NCI-H128 (cell line): Measurements from ENCODE around the gene TMEM263.

Experiments used
- DNase-seq: peaks from one replicate; lab custom pipeline; 2025; ENCODE audit not compliant: unreplicated experiment; lab: John Stamatoyannopoulos, UW

The TMEM263 gene

DNA sequence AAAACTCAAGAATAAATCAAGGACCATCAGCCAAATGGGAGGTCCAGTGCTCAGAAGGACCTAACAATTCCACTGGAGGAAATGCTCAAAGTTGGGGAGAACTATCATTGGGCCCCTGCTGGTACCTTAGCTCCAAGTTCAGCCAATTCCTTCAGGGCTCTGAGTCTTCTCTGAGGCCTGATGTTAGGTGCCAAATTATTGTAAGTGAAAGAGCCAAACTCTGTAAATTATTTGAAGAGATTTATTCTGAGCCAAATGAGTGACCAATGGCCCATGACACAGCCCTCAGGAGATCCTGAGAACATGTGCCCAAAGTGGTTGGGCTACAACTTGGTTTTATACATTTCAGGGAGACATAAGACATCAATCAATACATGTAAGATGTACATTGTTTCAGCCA, 8.2 kb upstream of the TMEM263 start:
- DNase-seq = no peak

DNA sequence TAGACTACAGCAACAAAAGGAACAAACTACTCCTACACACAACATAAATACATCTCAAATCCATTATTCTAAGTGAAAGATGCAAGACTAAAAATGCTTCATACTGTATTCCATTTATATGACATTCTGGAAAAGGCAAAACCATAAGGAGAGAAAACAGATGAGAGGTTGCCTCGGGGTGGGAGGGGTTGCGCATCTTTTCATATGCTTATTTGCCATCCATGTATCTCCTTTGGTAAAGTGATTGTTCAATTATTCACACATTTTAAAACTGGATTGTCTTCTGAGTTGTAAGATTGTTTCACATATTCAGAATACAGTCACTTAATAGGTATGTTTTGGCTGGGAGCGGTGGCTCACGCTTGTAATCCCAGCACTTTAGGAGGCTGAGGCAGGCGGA, 5.1 kb upstream of the TMEM263 start:
- DNase-seq = no peak

DNA sequence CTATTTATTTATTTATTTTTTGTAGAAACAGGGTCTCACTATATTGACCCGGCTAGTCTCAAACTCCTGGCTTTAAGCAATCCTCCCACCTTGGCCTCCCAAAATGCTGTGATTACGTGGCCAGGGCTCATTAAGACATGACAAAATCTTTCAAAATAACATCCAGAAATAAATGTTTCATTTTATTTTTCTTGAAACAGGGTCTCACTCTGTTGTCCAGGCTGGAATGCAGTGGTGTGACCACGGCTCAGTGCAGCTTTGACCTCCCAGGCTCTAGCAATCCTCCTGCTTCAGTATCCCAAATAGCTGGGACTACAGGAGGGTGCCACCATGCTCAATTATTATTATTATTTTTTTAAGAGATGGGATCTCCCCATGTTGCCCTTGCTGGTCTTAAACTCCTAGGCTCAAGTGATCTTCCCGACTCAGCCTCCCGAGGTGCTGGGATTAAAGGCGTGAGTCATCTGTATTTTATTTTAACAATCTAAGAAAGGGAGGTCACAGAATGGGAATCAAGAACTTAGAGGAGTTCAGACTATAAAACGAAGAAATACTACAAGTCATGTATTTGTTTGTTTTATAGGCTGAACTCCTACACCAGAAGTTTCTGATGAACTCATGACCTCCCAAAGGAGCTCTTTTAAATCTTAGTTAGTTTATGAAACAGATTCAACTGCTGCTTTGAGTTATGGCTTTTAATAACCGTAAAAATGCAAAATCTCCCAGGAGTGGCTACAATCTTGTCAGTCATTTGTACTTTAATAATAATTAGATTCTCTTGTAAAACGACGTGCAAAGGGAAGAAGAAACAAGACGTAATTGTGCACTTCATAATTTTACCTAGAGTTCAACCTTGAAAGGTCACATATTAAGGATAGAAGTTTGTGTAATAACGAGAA, 2.1 kb upstream of the TMEM263 start:
- no peak for DNase-seq

DNA sequence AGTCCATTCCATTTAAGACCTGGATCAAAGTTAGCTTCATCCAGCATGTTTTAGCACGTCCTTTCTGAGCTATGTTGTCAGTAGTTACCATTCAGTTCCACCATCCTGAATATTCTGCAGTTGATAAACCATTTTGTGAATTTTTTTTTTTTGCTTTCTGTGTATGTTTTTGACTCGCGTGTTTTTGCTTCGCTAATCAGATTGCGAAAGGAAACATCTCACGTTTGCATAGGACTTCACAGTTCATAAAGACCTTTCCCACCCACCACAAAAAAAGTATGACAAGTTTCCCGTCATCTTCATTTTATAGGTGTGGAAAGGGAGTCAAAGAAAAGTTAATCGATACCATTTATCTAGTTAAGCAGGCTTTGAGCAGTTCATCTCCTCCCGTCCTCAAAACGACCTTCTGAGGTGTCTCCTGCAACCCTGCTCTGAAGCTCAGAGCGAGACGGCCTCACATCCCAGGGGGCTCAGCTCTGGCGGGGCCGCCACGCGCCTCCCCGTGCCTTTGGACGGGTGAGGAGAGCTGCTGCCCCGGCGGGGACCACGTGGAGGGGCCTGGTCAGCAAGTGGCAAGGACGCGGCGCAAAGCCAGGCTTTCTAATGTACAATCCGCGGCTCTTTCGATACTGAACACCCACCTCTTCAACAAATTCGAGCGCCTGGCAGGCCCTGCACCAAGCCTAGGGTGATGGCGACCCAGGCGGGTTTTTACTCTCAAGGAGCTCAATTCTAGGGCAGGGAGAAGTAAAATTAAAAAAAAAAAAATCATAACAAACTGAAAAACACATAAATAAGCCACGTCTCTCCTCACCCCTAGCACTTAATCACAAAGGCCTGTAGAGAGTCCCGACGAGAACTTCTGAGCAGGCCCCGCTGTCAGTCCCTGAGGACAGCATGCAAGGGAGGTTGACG, 988 bp upstream of the TMEM263 start:
- DNase-seq = no peak

DNA sequence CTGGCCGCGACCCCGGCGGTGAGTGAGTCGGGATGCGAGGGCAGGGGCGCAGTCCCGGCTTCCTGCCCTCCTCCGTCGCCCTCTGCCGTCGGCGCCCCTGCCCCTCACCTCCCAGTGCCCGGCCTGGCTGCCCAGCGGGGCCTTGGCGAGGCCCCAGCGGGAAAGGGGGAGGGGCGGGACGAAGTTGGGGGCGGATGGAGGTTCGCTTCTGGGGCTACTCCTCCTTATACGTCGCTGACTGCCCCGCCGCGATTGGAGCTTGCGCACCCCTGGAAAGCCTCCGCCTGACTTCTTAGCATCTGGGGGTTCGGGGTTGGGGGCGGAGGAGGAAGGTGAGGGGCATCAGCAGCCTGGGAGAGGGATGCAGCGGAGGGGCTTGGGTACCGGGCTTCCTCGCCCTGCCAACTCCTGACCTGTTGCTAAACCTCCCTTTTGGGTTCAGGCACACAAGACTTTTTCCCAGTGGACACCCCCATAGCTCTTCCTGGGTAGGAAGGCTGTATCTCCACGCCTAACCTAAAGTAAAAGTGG, 406 bp downstream of the TMEM263 start:
- DNase-seq = no peak

DNA sequence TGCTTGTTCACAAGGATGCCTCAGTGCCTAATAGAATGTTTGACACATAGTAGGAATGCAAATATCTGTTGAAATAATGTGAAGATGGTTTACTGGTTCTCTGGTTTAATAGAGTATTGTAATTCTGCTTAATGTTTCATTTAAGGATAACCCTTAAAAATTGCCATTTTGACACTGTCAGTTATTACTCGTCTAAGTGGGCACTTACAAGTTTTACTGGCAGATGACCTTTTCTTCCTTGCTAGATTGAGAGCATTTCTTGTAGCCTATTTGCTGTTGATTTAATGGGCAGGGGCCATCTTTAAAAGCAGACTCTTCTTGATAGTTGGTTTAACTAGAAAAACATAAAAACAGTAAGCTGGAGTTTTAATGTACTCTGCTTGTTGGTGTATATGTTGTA, 1.9 kb downstream of the TMEM263 start:
- no peak for DNase-seq

DNA sequence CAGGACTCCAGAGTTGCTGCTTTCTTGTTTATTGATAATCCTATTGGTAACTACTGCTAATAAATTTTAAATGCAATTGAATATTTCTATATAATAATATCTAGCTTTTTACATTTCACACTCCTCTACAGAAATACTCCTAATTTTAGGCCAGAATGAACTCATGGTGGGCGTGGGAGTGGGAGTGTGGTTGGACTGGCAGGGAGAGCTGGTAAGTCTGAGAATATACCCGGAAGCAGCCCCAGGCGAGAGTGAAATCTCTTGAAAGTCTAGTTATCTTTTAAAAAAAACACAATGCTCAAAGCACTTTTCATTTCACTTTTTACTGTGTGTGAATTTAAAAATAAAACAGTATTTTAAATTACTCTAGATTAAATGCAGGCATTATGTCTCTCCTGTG, 4.7 kb downstream of the TMEM263 start:
- no peak for DNase-seq

DNA sequence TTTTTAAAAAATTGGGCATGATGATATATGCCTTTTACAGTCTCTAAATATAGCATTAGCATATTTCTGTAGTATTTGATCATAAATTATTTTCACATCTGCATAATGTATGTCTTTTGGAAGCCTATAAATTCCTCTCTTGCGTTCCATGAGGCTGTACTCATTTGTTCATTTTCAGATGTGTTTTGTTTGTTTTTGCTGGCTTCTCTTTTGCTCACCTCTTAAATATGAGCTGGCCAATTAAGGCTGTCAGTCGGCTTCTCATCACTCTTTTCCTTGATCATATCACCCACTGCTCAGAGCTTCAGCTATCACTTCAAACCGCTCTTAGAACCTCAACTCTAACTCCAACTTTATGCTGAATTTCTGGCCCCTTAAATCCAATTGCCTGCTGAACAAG, 6.6 kb downstream of the TMEM263 start:
- DNase-seq = no peak

DNA sequence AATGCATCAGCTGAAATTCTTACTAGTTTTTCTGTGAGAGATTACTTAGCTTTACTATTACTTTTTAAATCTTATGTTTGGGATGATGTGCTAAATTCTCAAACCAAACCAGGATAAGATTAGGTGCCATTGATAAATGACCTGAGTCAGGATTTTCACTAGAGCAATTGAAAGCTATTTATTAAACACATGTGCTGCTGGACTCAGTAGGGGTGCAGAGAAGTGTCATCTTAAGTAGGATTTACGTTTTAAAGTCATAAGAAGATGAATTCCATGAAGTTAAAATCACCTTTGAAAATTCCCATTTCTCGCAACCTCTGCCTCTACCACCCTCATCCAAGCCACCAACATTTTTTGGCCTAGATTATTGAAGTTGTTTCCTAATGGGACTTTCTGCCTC, 8.8 kb downstream of the TMEM263 start:
- no peak for DNase-seq

DNA sequence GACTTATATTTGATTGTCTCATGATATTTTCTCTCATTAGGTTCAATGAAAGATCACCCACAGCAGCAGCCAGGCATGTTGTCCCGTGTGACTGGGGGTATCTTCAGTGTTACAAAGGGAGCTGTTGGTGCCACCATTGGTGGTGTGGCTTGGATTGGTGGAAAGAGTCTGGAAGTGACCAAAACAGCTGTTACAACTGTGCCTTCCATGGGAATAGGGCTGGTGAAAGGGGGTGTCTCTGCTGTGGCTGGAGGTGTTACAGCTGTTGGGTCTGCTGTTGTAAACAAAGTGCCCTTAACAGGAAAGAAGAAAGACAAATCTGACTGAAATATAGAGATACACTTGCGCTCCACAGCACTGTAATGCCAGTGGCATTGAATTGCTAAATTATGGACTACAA, 15.4 kb downstream of the TMEM263 start:
- no peak for DNase-seq

DNA sequence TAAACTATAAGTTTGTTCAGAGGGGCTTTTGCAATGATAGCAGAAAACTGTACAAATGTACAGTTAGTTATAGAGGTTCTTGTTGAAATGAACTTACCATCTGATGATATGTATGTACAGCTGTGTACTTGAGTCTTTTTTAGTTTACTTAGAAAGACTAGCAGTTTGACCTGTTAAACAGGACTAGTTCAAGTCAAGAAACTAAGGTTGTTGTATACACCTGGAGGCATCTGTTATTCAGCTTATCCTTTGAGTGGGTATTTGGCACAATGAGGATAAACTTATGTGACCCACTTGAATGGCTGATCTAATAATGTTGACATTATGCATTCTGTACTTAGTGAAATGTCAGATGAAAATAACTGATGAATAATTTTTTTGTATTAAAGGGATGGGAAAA, 17.8 kb downstream of the TMEM263 start:
- DNase-seq = no peak

DNA sequence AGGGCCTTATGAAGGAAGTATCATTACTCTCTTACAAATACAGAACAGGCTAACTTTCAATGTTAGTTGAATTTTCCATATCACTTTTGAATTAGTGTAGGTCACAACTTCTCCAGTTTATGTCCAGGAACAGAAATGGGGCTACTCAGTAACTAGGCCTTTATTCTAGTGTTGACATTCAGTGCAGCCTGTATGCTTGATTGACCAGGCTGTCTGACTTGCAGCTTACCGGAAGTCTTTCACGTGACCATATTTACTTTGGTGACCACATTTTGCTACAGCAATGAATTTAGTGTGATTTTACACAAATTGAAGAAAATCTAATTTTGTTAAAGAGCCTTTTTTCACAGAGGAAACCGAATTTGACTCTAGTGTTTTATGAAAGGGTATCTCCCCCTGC, 18.8 kb downstream of the TMEM263 start:
- DNase-seq = no peak

DNA sequence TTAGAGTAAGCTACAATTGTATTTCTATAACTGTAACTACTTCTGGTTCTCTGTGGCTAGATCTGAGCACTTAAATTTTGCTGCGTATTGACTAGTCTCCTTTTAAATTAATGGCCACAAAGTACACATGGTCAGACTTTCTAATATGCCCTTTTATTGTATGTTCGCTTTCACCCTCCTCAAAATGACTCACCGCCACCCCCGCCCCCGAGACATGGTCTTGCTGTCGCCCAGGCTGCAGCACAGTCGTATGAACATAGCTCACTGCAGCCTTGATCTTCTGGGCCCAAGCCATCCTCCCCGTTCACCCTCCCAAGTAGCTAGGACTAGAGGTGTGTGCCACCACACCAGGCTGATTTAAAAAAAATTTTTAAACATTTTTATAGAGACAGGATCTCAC, 19.4 kb downstream of the TMEM263 start:
- no peak for DNase-seq

DNA sequence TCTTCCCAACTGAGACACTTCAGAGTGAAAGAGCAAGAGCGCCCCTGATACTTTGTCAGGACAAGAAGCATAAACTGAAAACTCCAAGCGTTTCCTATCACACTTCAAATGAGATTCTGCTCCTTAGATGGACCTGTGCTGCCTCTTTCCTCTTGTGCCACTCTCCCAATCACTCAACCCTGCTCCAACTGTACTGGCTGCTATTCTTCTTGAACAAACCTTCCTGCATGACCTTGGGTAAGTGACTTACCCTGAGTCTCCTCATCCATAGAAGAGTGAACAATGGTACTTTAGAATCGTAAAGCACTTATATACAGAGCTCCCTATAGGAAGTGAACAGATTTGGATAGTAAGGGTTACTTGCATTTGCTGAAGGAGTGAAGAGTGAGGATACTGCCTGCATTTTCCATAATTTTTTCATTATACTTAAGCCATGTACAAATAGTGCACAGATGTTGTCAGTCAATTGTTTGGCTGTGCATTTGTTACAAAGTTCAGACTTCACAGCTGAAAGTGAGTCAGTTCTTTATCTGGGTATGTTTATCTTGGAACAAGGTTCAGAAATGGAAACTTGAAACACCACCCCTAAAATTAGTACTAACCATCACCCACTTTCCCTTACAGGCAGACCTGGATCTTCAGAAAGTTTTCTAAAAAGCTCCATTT, 20.4 kb downstream of the TMEM263 start:
- DNase-seq = no peak

DNA sequence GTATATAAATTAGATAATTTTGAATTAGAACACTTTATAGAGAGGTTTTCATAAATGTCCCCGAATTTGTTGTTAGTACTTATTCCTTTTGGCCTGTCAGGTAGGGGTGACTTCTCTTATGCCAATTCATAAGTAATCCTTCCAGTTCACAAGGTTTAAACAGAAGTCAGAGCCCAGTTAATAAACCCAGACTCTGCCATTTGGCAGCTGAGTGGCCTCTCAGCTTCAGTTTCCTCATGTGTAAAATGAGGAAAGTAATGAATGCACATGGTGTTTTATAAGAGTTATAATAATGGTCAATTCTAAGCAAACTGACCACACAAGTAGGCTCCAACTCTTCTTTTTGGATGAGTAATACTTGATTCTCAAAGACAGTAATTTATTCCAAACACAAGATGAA, 21.0 kb downstream of the TMEM263 start:
- no peak for DNase-seq

DNA sequence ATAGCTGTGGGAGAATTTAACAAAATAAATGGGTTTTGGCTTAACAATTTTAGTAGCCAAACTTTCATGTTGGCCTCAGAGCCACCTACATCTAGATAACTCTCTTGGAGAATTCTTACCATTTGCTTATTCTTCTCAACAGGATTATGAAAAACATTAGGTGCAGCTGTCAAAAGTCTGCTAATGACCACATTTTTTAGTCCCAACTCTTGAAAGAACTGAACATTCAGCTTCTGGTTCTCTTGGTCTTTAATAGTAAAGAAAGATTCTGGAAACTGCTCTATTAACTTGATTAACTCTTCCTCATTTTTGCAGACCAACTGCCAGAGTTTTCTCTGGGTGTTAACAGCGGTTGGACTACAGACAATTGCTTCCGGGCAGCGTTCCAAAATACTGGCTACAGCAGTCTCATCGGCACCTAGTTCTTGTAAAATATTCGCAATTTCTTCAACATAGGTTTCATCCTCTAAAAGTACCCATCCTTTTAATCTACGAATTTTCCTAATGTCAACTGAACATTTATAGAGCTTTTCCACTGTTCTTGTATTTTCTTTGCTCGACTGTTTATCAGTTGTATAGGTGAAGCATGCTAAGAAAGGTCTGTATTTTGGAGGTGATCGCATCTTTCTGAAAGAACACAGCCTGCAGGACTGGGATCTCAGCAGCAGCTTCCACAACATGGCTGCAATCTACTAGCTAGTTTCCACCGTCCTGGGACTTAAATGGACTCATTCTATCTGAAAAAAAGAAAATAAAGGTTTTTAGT, 22.5 kb downstream of the TMEM263 start:
- no peak for DNase-seq

DNA sequence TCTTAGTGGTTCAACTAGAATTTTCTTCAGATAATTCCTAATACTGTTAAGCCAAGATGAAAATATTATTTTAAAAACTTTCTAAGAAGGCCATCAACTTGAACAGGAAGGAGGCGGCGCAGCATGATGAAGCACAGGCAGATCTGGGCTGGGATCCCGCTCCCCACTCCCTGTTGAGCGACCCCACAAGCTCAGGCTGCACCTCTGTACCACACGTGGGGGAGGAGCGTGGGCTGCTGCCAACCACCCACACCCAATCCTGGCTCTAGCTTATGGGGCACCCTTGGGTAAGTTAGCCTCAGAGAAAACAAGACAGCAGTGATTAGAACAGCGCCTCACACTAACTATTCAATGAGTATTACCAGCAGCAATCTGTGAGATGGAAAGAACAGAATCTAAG, 25.2 kb downstream of the TMEM263 start:
- DNase-seq = no peak

DNA sequence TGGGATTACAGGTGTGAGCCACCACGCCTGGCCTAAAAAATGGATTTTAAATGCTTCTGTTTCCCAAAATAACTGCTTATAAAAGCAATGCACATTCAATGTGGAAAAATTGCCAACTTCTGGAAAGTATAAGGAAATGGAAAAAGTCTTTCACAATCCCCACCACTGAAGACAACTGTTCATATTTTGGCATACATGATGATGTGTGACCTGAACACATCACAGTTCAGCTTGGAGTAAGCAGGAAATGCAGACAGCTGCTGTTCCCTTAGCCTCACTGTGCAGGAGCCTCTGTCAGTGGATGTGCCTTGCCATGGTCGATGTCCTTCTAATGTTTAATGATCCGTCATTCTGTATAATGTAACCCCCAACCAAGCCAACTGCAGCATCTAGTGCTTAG, 26.1 kb downstream of the TMEM263 start:
- no peak for DNase-seq

DNA sequence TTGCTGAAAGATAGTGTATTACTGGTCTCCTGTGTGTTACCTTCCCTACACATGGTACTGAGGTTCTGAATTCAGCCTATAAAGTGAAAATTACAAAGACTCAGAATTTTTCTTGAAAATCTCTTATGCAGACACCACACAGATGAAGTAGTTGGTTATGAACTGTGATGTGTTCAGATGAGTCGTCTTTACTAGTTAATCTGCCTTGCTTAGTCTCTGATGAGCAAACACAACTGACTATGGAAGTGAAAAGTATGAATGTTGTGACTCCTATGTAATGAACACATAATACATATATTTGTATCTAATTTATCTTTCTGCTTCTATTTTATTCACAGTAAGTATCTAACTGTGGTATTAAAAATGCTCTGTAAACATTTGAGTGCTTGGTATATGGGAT, 26.5 kb downstream of the TMEM263 start:
- no peak for DNase-seq

DNA sequence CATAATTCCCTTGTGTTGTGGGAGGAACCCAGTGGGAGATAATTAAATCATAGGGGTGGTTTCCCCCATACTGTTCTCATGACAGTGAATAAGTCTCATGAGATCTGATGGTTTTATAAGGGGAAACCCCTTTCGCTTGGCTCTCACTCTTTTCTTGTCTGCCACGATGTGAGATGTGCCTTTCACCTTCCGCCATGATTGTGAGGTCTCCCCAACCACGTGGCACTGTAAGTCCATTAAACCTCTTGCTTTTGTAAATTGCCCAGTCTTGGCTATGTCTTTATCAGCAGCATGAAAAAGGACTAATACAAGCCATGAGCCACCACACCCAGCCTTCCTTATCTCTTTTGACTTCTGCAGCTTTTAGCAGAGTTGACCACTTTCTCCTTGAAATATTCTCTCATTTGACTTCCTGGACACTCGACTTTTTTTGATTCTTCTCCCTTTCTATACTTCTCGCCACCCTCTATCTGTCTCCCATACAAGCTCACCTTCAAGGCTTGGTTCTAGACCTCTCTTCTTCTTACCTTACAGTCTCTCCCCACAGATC, 29.0 kb downstream of the TMEM263 start:
- no peak for DNase-seq
